Activated CD4-positive, alpha-beta T cell treated with anti-CD3 and anti-CD28 coated beads, Interleukin-2, amount 50 U/mL, for 1 hour (primary cell): ENCODE results near the gene KLHL18.
"Not testable (repeated sequence)": the region's sequence is repeated elsewhere in the genome, so short reads cannot be mapped to it uniquely, and the experiment has no call there.

ENCODE experiments used
- DNase-seq: peaks from one replicate; pipeline ENCODE4 v3.0.0-alpha.2; 2020

The KLHL18 gene

GRCh38 chr3:47366833-47367232 lies 84.1 kb downstream of the KLHL18 start:
- DNase-seq, result no peak

- DNase-seq, result no peak
These were observed 84.9 kb downstream of the KLHL18 start for GRCh38 chr3:47367631-47368030.

GRCh38 chr3:47370020-47370419 lies 87.3 kb downstream of the KLHL18 start:
- DNase-seq, result not testable (repeated sequence)

- DNase-seq, result peak; percentile 27
These were observed 88.3 kb downstream of the KLHL18 start for GRCh38 chr3:47370887-47371697.

GRCh38 chr3:47374587-47374986 lies 91.8 kb downstream of the KLHL18 start:
- DNase-seq, result no peak

GRCh38 chr3:47376393-47376792 lies 93.6 kb downstream of the KLHL18 start:
- no peak for DNase-seq

GRCh38 chr3:47377186-47377585 lies 94.4 kb downstream of the KLHL18 start:
- no peak for DNase-seq

GRCh38 chr3:47378869-47379268 lies 96.1 kb downstream of the KLHL18 start:
- no peak for DNase-seq

- DNase-seq, result no peak
These were observed 96.7 kb downstream of the KLHL18 start for GRCh38 chr3:47379411-47379899.

- DNase-seq, result no peak
These were observed 97.4 kb downstream of the KLHL18 start for GRCh38 chr3:47380026-47380600.

GRCh38 chr3:47380601-47381316 lies 98.0 kb downstream of the KLHL18 start, which contains the start of gene PTPN23:
Gene PTPN23, plus strand, starts transcription at chr3:47381021. Its CDS starts 76 bp downstream, at chr3:47381097.
- DNase-seq, result peak; percentile 97

GRCh38 chr3:47381317-47382157 lies 98.8 kb downstream of the KLHL18 start:
- peak; percentile 54 for DNase-seq

GRCh38 chr3:47384425-47384824 lies 101.7 kb downstream of the KLHL18 start:
- no peak for DNase-seq

- no peak for DNase-seq
These were observed 102.3 kb downstream of the KLHL18 start for GRCh38 chr3:47385007-47385406.

- DNase-seq, result no peak
These were observed 103.1 kb downstream of the KLHL18 start for GRCh38 chr3:47385796-47386195.

GRCh38 chr3:47392933-47393332 lies 110.2 kb downstream of the KLHL18 start:
- no peak for DNase-seq

GRCh38 chr3:47394140-47394870 lies 111.6 kb downstream of the KLHL18 start:
- no peak for DNase-seq

GRCh38 chr3:47394881-47395280 lies 112.1 kb downstream of the KLHL18 start:
- DNase-seq, result no peak
